ENCODE results near the gene PIWIL1. TPM values are rescaled to one million over a fixed set of nuclear protein-coding genes. Genes with fewer than 3 reads are reported as not detected.

The PIWIL1 gene
- total RNA-seq, 1 experiment from 2014 or later = not detected

DNA sequence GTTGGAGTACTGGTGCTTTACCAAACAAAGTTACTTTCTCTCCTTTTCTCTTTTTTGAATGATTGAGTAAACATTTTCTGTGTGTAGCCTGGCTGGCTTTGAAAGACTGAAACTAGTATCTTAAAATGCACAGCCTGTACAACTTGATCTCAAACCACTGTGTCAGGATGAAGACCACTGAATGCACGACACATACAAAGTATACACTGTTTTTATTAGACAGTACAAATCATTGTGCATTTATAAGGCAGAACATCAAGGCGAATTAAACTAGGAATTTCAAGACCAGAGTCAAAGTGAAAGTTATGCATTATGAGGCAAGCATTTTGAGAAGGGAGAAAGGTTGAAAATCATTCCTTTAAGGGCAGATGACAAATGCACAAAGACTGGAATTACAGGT, 59.0 kb downstream of the PIWIL1 start:
- POLR2A ChIA-PET (ENCODE audit: unreplicated experiment) = no interaction called here
- Histone ChIP-seq H3K9ac (ENCODE audit: low read length) (no peak overlapping the region), H3F3A (ENCODE audit: low read length, unreplicated experiment) (no peaks in the 10 kb centered on the region), H2AFZ (ENCODE audit: low read length) (no peak overlapping the region), H4K20me1 (ENCODE audit: low read length) (no peaks in the 10 kb centered on the region), H3K4me1 (ENCODE audit: insufficient read depth, low read length) (no peaks in the 10 kb centered on the region), H3K27me3 (ENCODE audit: low read length) (no peaks in the 10 kb centered on the region), H3K4me2 (ENCODE audit: low read length) (no peak overlapping the region), H3K9me2 (replicated peaks; ENCODE audit: low read length) (no peaks in the 10 kb centered on the region), H3K27ac (ENCODE audit: low read length) (no peak overlapping the region), H3K36me3 (ENCODE audit: low read depth, low read length) (no peaks in the 10 kb centered on the region), H3K9me3 (ENCODE audit: low read length) (no peaks in the 10 kb centered on the region), H3K79me2 (ENCODE audit: low read length) (no peaks in the 10 kb centered on the region), H3K4me3 (ENCODE audit: low read length) (no peak overlapping the region)
- no TSS peak for BruUV-seq (replicated peaks)
- intact Hi-C loops (cut with micrococcal nuclease) = no loop called here
- CTCF ChIA-PET = no interaction called here
- no peak for TF ChIP-seq CTCF (conservative IDR thresholded peaks at IDR 0.05; ENCODE audit: low read depth, low read length)
- no peak for TF ChIP-seq EZH2phosphoT487 (IDR thresholded peaks at IDR 0.05; ENCODE audit: borderline replicate concordance, low read length)
- TF ChIP-seq EZH2 (IDR thresholded peaks at IDR 0.05; ENCODE audit: low read length, unreplicated experiment) = no peak
- ATAC-seq = no peak
- no peak for DNase-seq

DNA sequence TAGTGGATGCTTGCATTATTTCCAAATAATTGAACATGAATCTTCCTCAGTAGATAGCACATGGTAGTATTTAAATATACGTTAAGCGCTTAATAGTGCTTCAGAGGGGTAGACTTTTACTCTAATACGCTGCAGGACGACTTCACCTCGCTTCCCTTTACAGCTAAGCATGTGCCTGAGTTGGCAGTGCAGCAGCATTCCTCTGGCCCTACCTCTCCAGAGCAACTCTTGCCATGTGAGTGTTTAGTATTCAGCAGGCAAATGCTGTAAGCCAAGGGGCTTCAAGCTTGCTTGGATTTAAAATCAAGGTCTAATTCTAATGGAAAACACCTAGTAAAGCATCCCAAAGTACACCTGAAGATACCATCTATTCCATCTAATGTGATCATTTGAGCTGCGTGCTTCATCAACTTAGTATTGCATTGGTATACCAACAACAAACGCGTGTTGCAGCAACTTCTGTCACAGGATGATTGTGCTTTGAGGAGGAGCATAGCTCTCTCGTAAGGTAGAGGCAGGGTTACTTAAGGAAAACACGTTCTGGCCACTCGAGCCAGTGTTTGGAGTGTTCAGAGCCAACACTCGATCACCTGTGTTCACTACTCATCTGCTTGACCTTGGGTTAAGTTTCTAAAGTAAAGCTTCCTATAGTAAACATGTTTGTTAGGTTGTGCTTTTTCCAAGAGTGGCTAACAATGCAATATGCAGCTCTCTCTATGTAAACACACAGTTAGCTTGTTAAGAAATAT, 60.6 kb downstream of the PIWIL1 start:
- no TSS peak for BruUV-seq (replicated peaks)
- H3K9me3 ChIP-seq (ENCODE audit: low read length) = no peaks in the 10 kb centered on the region
- no peaks in the 10 kb centered on the region for H3K79me2 ChIP-seq (ENCODE audit: low read length)
- POLR2A ChIA-PET (ENCODE audit: unreplicated experiment) = no interaction called here
- H3K36me3 ChIP-seq (ENCODE audit: low read depth, low read length) = no peaks in the 10 kb centered on the region
- H3F3A ChIP-seq (ENCODE audit: low read length, unreplicated experiment) = no peaks in the 10 kb centered on the region
- H4K20me1 ChIP-seq (ENCODE audit: low read length) = no peaks in the 10 kb centered on the region
- no peak overlapping the region for H3K4me3 ChIP-seq (ENCODE audit: low read length)
- no peak for TF ChIP-seq CTCF (conservative IDR thresholded peaks at IDR 0.05; ENCODE audit: low read depth, low read length)
- TF ChIP-seq EZH2phosphoT487 (IDR thresholded peaks at IDR 0.05; ENCODE audit: borderline replicate concordance, low read length) = no peak
- TF ChIP-seq EZH2 (IDR thresholded peaks at IDR 0.05; ENCODE audit: low read length, unreplicated experiment) = no peak
- H3K27ac ChIP-seq (ENCODE audit: low read length) = no peak overlapping the region
- H3K4me1 ChIP-seq (ENCODE audit: insufficient read depth, low read length) = no peaks in the 10 kb centered on the region
- no peak overlapping the region for H3K9ac ChIP-seq (ENCODE audit: low read length)
- DNase-seq (no peak), ATAC-seq (no peak)
- no peak overlapping the region for H2AFZ ChIP-seq (ENCODE audit: low read length)
- intact Hi-C loops (cut with micrococcal nuclease) = no loop called here
- no peak overlapping the region for H3K4me2 ChIP-seq (ENCODE audit: low read length)
- H3K27me3 ChIP-seq (ENCODE audit: low read length) = no peaks in the 10 kb centered on the region
- H3K9me2 ChIP-seq (replicated peaks; ENCODE audit: low read length) = no peaks in the 10 kb centered on the region
- CTCF ChIA-PET = no interaction called here

DNA sequence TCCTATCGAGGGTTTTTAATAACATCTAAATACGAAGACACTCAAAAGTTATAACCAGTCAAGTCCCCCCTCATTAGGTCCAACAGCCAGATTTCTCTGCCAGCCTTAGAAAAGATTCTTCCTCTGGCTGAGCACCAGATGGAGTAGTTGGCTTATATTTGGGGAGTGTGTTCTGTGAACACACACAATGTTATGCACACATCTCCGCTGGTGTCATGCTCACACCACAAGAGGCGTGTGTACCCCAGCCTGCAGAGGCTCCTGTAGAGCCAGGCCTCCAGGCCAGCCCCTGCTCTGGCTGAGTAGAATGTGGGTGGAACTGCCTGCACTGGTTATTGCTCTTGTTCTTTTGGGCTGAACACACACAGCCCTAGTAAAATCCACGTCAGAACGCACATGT, 64.0 kb downstream of the PIWIL1 start:
- BruUV-seq (replicated peaks) = no TSS peak
- H2AFZ ChIP-seq (ENCODE audit: low read length) = no peak overlapping the region
- no peaks in the 10 kb centered on the region for H3K9me3 ChIP-seq (ENCODE audit: low read length)
- no peak overlapping the region for H3K9ac ChIP-seq (ENCODE audit: low read length)
- TF ChIP-seq EZH2phosphoT487 (IDR thresholded peaks at IDR 0.05; ENCODE audit: borderline replicate concordance, low read length) = no peak
- TF ChIP-seq CTCF (conservative IDR thresholded peaks at IDR 0.05; ENCODE audit: low read depth, low read length) = no peak
- TF ChIP-seq EZH2 (IDR thresholded peaks at IDR 0.05; ENCODE audit: low read length, unreplicated experiment) = no peak
- no peak overlapping the region for H3K4me3 ChIP-seq (ENCODE audit: low read length)
- no peak for ATAC-seq
- H4K20me1 ChIP-seq (ENCODE audit: low read length) = no peaks in the 10 kb centered on the region
- no peaks in the 10 kb centered on the region for H3K4me1 ChIP-seq (ENCODE audit: insufficient read depth, low read length)
- no peaks in the 10 kb centered on the region for H3K27me3 ChIP-seq (ENCODE audit: low read length)
- no peaks in the 10 kb centered on the region for H3K9me2 ChIP-seq (replicated peaks; ENCODE audit: low read length)
- H3K4me2 ChIP-seq (ENCODE audit: low read length) = no peak overlapping the region
- ChIA-PET POLR2A (ENCODE audit: unreplicated experiment) (no interaction called here), CTCF (no interaction called here)
- H3K79me2 ChIP-seq (ENCODE audit: low read length) = no peaks in the 10 kb centered on the region
- H3K27ac ChIP-seq (ENCODE audit: low read length) = no peak overlapping the region
- intact Hi-C loops (cut with micrococcal nuclease) = no loop called here
- no peak for DNase-seq
- no peaks in the 10 kb centered on the region for H3K36me3 ChIP-seq (ENCODE audit: low read depth, low read length)
- H3F3A ChIP-seq (ENCODE audit: low read length, unreplicated experiment) = no peaks in the 10 kb centered on the region

Measured in PC-3 (cell line).